Left ventricle myocardium superior (tissue), 1 donor: ENCODE measurements around the gene HK1. TPM values are rescaled to one million over a fixed set of nuclear protein-coding genes. Genes with fewer than 3 reads are reported as not detected.
"Not testable (repeated sequence)": the region's sequence is repeated elsewhere in the genome, so short reads cannot be mapped to it uniquely, and the experiment has no call there.

Experiments
- ATAC-seq: fragments of 200-7000 bp; cut with Tn5 transposase; one replicate; pipeline ENCODE4 v1.9.1; 2020; ENCODE audit warnings: mild to moderate bottlenecking, moderate library complexity
- DNase-seq: peaks from one replicate; pipeline ENCODE4 v3.0.0-alpha.2; 2020
- intact Hi-C: fragments of 100-400 bp; cut with micrococcal nuclease; formaldehyde crosslinking; loops from one replicate; pipeline ENCODE4 v1.11.0; 2022
- total RNA-seq: library from RNA; stranded (reverse); fragmentation: NEBNext Ultra II Directional; extraction: Animal tissue kit (Norgen Biotek cat#: 25700); gene quantifications from one replicate; pipeline ENCODE4 v1.2.1, GENCODE V29; 2021
- donor health status: DM: no; HTN: yes; CAD: no; lungs with severe emphysema.

The HK1 gene
- total RNA-seq, 1 donor from 2014 or later = 210 TPM

GRCh38 chr10:69250041-69250440, 28.3 kb upstream of the HK1 start:
- intact Hi-C loops = no loop called here
- DNase-seq = no peak
- no peak for ATAC-seq

GRCh38 chr10:69251417-69251816, 26.9 kb upstream of the HK1 start:
- intact Hi-C loops, ATAC-seq, DNase-seq: not testable (repeated sequence)

GRCh38 chr10:69253171-69253570, 25.1 kb upstream of the HK1 start:
- no peak for DNase-seq
- ATAC-seq = no peak
- intact Hi-C loops = no loop called here

DNA sequence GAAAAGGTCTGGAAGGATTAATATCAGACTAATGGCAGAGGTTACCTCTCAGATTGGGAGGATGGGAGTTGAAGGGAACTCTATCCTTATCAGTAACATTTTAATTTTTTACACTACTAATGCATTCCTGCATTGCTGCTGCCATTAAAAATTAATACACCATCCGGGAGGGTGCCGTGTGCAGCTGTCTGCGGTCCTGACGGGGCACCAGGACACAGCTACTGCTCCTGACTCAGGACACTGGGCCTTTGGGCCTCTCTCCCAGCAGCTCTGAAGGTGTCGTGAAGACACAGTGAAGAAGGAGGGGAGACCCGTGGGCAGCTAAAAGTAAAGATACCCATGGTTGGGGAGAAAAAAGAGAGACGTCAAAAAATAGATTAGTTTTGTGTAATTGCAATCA, 23.4 kb upstream of the HK1 start:
- DNase-seq (no peak), ATAC-seq (no peak)
- intact Hi-C loops = no loop called here

GRCh38 chr10:69259547-69260243, 18.6 kb upstream of the HK1 start:
- no peak for DNase-seq
- no peak for ATAC-seq
- intact Hi-C loops = no loop called here

DNA sequence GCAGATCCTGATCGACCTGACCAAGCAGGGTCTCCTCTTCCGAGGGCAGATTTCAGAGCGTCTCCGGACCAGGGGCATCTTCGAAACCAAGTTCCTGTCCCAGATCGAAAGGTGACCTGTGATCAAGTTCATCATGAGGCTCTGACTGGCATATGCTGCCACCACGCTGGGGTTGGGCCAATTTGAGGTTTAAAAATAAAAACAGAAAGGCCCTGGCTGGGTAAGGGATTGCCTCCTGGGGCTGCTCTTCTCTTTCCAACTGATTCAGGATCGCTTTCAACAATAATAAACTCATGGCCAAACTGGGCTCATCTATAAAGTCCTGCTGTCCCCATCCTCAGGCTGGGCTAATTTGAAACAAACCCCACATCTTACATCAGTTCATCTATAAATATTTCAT, 17.1 kb upstream of the HK1 start:
- intact Hi-C loops = no loop called here
- ATAC-seq = peak; percentile 70
- no peak for DNase-seq

DNA sequence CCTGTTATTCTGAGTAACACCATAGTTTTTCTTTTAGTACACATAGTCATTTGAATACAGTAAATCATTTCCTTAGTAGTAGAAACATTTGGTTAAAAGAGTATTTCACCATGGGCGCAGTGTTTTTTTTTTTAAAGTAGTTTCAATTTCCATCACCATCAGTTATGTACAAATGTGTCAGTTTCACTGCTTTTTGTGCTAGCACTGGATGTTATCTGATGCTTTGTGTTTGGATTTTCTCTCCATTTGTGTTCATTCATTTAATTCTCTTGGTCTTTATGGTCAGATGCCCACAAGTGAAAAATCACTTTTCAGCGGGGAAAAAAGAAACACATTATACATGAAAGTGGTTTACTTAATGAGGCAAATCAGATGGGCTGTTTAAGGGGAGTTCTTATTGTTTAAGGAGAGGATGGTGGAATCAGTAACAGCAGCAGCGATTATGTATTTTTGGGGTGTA, 16.0 kb upstream of the HK1 start:
- DNase-seq (no peak), ATAC-seq (no peak)
- intact Hi-C loops = no loop called here

GRCh38 chr10:69265521-69265920, 12.8 kb upstream of the HK1 start:
- no peak for DNase-seq
- intact Hi-C loops = no loop called here

DNA sequence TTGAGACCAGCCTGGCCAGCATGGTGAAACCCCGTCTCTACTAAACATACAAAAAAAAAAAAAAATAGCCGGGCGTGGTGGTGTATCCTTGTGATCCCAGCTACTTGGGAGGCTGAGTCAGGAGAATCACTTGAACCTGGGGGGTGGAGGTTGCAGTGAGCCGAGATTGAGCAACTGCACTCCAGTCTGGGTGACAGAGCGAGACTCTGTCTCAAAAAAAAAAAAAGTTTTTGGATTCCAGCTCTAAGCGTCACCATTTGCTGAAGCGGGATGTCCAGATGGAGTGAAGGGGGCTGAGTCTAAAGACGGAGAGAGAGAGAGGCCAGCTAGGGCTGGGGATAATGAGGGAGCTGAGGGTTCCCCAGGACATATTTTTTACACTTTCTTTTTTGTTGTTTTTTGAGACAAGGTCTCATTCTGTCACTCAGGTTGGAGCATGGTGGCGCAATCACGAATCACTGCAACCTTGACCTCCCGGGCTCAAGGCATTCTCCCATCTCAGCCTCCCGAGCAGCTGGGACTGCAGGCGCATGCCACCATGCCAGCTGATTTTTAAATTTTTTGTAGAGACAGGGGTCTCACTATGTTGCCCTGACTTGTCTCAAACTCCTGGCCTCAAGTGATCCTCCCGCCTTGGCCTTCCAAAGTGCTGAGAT, 9.4 kb upstream of the HK1 start:
- ATAC-seq = no peak
- intact Hi-C loops = no loop called here

More at GRCh38 chr10:69265521-69265920, 12.8 kb upstream of the HK1 start:
- ATAC-seq = no peak

DNA sequence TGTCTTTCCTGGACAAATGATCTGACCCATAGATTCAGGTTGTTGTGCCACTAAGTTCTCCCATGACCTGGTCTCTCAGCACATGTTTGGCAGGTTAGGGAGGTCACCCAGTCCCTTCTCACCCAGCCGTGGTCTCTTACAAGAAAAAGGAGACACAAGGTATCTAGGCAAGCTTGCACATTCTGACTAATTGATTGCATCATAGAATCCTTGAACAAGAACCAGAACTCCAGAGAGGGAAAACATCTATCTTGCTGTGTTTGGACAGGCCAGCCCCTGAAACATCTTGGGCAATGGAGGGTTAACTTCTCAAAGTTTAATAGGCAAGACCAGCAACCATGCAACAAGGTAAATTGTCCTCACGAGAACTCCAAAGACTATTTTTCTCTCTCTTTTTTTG, 8.5 kb upstream of the HK1 start:
- ATAC-seq (no peak), DNase-seq (no peak)
- intact Hi-C loops = no loop called here

More for the DNA sequence above, 9.4 kb upstream of the HK1 start:
- DNase-seq = no peak

- DNase-seq = no peak
- no peak for ATAC-seq
- intact Hi-C loops = no loop called here
These were observed 7.3 kb upstream of the HK1 start for GRCh38 chr10:69270990-69271389.

- intact Hi-C loops = no loop called here
- ATAC-seq (no peak), DNase-seq (no peak)
These were observed 5.7 kb upstream of the HK1 start for GRCh38 chr10:69272624-69273023.

GRCh38 chr10:69275444-69275843, 2.9 kb upstream of the HK1 start:
- intact Hi-C loops = no loop called here
- DNase-seq = no peak
- no peak for ATAC-seq

DNA sequence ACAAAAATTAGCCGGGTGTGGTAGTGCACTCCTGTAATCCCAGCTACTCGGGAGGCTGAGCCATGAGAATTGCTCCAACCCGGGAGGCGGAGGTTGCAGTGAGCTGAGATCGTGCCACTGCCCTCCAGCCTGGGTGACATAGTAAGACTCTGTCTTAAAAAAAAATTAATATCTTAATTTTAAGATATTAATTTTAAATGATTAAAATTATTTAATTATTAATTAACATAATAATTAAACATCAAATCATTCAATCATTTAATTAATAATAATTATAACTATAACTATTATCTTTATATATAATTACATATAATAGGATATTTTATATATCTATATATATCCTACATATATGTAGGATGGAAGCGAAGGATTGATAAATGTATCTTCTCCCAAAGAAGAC, 1.8 kb upstream of the HK1 start:
- ATAC-seq (no peak), DNase-seq (no peak)
- intact Hi-C loops = no loop called here

DNA sequence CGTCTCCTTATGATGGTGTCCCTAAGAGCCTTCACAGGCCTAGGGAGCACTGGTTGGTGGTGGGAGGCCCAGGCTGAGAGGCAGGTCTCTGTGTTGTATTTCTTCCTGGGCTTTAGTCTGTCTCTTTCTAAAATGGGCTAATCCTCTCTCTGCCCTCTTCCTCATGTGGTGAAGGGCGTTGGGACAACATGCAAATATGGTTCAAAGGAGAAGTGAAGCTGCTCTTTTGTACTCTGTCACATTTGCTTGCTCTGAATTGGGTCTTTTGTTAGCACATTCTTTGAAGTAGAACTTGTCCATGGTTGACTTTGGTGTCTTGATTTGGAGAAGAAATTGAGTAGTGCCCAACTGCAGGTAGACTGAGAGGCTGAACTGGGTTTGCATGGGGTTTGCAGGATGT, 814 bp downstream of the HK1 start:
- DNase-seq (no peak), ATAC-seq (no peak)
- intact Hi-C loops = no loop called here

DNA sequence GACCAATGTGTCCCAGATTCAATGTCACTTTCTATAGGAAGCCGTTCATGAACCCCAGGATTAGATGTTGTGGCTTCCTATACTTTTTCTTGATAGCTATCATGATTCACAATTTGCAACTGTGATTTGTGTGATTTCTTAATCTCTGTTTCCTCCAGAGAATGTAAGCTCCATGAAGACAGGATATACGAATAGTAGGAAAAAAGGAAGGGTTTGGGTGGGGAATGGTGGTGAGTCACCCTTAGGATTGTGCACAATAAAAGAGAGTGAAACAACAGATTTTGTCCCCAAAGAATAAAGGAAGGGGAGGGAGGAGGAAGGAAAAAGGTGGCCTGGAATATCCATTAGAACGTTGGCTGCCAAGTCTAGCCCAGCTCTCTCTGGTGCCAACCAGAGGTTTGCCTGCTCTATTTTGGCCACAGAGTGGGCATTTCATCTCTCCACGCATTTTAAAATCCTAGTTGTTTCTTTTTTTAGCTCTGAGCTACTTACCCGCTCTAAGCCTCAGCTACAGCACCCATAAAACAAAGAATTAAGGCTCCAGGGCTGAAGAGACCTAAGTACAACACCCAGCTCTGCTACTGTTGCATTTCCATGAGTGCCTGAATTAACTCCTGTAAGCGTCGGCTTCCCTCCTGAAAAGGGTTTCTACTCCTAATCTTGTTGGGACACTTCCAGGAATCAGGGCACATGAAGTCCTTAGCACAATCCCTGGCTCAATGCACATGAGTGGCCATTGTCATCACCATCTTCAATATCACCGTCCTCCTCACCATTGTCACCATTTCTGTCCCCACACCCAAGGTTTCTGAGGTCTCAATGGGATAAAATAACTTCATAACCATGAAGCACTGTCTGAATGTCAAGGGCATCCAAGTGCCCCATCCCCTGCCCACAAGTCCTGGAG, 3.5 kb downstream of the HK1 start:
- intact Hi-C loops = no loop called here
- ATAC-seq (peak; percentile 85), DNase-seq (no peak)

GRCh38 chr10:69284402-69284801, 6.1 kb downstream of the HK1 start:
- ATAC-seq, intact Hi-C loops, DNase-seq: not testable (repeated sequence)

DNA sequence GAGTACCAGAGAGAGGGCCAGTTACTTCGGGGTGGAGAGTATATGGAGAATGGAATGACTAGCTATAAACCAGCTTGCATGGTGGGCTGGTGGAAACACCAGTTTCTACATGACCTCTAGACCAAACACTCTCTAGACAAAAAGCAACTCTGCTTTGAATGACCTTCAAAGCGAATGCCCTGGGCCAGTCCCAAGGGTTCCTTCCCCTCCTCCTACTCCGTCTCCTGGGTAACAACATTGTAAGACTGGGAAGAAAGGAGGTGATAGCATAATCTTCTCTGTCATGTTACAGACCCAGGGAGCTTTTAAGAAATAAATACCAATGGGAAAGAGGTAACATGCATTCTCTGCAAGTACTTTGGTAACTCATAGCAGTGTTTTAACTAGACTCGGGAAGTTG, 7.4 kb downstream of the HK1 start:
- no peak for DNase-seq
- intact Hi-C loops = no loop called here
- no peak for ATAC-seq

GRCh38 chr10:69287181-69287580, 8.9 kb downstream of the HK1 start:
- ATAC-seq = no peak
- intact Hi-C loops = no loop called here
- DNase-seq = no peak

DNA sequence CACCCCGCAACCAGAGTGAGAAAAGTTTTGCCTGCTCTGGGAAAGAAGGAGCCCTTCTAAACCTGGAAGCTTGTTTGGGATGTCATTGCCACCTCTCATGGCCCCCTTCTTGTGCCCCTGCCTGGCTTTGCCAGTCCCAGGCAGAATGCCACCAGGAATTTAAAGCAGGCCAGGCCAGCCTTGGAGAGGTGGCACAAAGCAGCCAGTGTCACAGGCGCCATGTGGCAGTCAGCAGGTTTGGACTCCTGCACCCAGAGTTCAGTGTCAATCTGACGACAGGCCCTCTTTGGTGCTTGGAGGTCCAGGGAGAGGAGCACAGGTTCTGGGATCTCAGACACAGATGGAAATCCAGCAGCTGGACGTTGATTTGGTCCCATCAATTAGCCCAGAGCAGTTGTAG, 12.7 kb downstream of the HK1 start:
- peak; percentile 45 for DNase-seq
- intact Hi-C loops = no loop called here
- peak; percentile 72 for ATAC-seq
